GM12873 (cell line): Measurements from ENCODE around the gene DEAF1.

Source experiments
- CTCF ChIP-seq: IDR thresholded peaks from 2 replicates; pipeline ENCODE4 v1.5.1; 2012; ENCODE audit warnings: low read depth, mild to moderate bottlenecking, moderate library complexity, low read length, control low read depth; ENCODE audit not compliant: insufficient read depth; ENCODE audit errors: missing control alignments

DEAF1 gene

DNA sequence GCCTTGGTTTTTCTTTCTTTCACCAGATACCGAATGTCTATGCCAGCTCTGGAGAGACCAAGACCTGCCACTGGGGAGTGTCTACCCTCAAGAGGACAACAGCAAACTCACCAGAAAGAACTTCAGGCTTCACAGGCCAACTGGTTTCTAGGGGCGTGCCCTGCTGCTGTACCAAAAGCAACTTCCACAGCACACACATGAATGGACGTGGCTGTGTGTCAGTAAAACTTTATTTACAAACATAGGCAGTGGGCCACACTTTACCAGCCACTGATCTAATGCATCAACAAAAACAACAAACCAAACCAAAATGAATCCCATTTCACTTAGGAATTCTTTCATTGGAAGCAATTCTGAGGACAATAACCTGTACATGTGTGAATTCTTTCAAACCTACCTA, 16.7 kb downstream of the DEAF1 start:
- no peak for TF ChIP-seq CTCF

- no peak for TF ChIP-seq CTCF
These were observed 20.6 kb downstream of the DEAF1 start for GRCh38 chr11:674406-674805.

- no peak for TF ChIP-seq CTCF
These were observed 21.2 kb downstream of the DEAF1 start for GRCh38 chr11:673866-674265.

DNA sequence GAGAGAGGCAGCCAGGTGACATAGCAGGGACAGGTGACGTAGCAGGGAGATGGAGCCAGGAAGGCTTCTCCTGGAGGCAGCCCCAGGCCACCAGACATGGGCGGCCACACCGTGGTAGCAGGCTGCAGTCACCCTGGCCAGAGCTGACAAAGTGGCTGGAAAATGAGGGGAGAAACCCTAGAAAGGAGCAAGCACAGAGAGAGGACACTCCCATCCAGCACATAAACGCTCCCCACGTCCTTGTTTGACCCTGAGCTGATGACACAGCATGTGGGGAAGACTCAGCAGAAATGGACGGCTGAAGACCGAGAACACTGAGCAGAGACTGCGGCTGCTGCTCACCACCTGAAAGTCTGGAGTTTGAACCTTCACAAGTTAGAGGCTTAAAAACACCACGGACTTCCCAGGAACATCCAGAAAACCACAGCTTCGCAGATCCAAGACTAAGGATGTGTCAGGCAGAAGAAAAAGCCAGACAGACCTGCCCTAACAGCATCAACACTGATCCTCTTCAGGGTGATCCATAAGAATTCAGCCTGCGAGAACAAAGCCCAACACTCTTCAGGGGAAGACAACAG, 29.2 kb downstream of the DEAF1 start:
- no peak for TF ChIP-seq CTCF

DNA sequence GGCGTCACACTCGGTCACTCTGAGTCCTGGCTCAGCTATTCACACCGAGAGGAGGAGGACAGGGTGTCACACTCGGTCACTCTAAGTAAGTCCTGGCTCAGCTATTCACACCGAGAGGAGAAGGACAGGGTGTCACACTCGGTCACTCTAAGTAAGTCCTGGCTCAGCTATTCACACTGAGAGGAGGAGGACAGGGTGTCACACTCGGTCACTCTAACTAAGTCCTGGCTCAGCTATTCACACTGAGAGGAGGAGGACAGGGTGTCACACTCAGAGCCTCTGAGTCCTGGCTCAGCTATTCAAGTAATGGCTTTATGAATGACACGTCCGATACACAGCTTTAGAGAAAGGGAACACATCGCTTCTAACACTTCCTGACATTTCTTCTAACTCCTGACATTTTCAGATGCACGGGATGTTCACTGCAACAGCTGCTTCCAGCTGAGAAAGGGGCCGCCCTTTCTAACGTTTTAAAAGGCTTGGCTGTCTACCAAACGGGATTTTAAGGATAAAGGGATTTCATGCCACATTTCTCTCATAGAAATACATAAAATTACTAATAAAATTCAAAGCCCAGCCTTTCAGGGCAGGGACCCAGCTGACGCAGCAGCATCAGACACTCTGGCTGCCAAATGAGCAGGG, 29.8 kb downstream of the DEAF1 start:
- TF ChIP-seq CTCF, result no peak

- peak; percentile 94 for TF ChIP-seq CTCF
These were observed 32.2 kb downstream of the DEAF1 start for GRCh38 chr11:662689-663274.

- TF ChIP-seq CTCF, result no peak
These were observed 34.2 kb downstream of the DEAF1 start for GRCh38 chr11:660681-661444.
